Renal pelvis (tissue), 4 donors: ENCODE data around the gene DRAP1. TPM values are rescaled to one million over a fixed set of nuclear protein-coding genes. Genes with fewer than 3 reads are reported as not detected.
"Not testable (repeated sequence)": the region's sequence is repeated elsewhere in the genome, so short reads cannot be mapped to it uniquely, and the experiment has no call there.

Source experiments
- DNase-seq: peaks from one replicate; pipeline ENCODE4 v3.0.0-alpha.2; 2013
- polyA plus RNA-seq, 3 donors: library from polyadenylated mRNA; unstranded; fragments of 120-200 nt; gene quantifications; one replicate each; pipeline ENCODE4 v1.2.1, GENCODE V29; 2013; ENCODE audit not compliant: insufficient read length in 3 of 3

The DRAP1 gene
- polyA plus RNA-seq, 3 donors, result 82.5 to 112 (median 93.0) TPM

GRCh38 chr11:65883058-65883761, 36.0 kb upstream of the DRAP1 start:
- DNase-seq, result no peak

GRCh38 chr11:65883786-65884715, 35.2 kb upstream of the DRAP1 start:
- no peak for DNase-seq

- DNase-seq, result no peak
Measured at GRCh38 chr11:65884716-65885092, 34.5 kb upstream of the DRAP1 start.

GRCh38 chr11:65885231-65885630, 34.0 kb upstream of the DRAP1 start:
- no peak for DNase-seq

- no peak for DNase-seq
Measured at GRCh38 chr11:65885808-65886536, 33.3 kb upstream of the DRAP1 start.

- DNase-seq, result no peak
Measured at GRCh38 chr11:65886826-65887722, 32.2 kb upstream of the DRAP1 start.

- no peak for DNase-seq
Measured at GRCh38 chr11:65887723-65888162, 31.5 kb upstream of the DRAP1 start.

- peak; percentile 96 for DNase-seq
Measured at GRCh38 chr11:65888163-65888814, 30.9 kb upstream of the DRAP1 start, which contains the start of gene FIBP. TSS of gene FIBP (minus strand) at chr11:65888471. CDS start at chr11:65888418, 53 bp downstream.

GRCh38 chr11:65890324-65891218, 28.7 kb upstream of the DRAP1 start, which contains the start of gene CCDC85B:
TSS of gene CCDC85B (plus strand) at chr11:65890673. CDS start at chr11:65890784, 111 bp downstream.
- peak; percentile 97 for DNase-seq

- DNase-seq, result no peak
Measured at GRCh38 chr11:65891219-65892136, 27.7 kb upstream of the DRAP1 start.

- not testable (repeated sequence) for DNase-seq
Measured at GRCh38 chr11:65892137-65892540, 27.1 kb upstream of the DRAP1 start.

GRCh38 chr11:65892661-65893317, 26.4 kb upstream of the DRAP1 start:
- no peak for DNase-seq

GRCh38 chr11:65894034-65894591, 25.1 kb upstream of the DRAP1 start:
- no peak for DNase-seq

- no peak for DNase-seq
Measured at GRCh38 chr11:65895482-65895981, 23.7 kb upstream of the DRAP1 start.

- no peak for DNase-seq
Measured at GRCh38 chr11:65896034-65896999, 22.9 kb upstream of the DRAP1 start.

GRCh38 chr11:65897020-65897471, 22.2 kb upstream of the DRAP1 start:
- DNase-seq, result no peak
